H1 (cell line): ENCODE results near the gene MTFR2.

Source experiments
- BRCA1 ChIP-seq: IDR thresholded peaks from 2 replicates; pipeline ENCODE4 v1.6.1; 2012; ENCODE audit warnings: low read depth, low read length, improper control_type of control experiment
- EP300 ChIP-seq, 2 experiments: IDR thresholded peaks; 1 replicate in 1 of 2; 2 replicates in 1 of 2; pipeline ENCODE4 v1.6.1; 2011 to 2012; ENCODE audit warnings: low read depth in 2 of 2, low read length in 2 of 2, mild to moderate bottlenecking in 2 of 2, borderline replicate concordance in 1 of 2, inconsistent platforms in 1 of 2, moderate library complexity in 1 of 2
- HDAC2 ChIP-seq, 2 experiments: fragments of 300-600 bp in 1 of 2; sonication (generic) in 1 of 2; IDR thresholded peaks; 2 replicates each; pipeline ENCODE4 v1.6.1; 2011 to 2012; ENCODE audit warnings: low read depth in 2 of 2, low read length in 2 of 2, mild to moderate bottlenecking in 2 of 2, moderate library complexity in 2 of 2, borderline replicate concordance in 1 of 2, inconsistent platforms in 1 of 2
- HDAC6 ChIP-seq: IDR thresholded peaks from one replicate; pipeline ENCODE4 v1.7.1; 2012; ENCODE audit warnings: low read depth, mild to moderate bottlenecking, inconsistent platforms, low read length, moderate library complexity
- PHF8 ChIP-seq: fragments of 200-600 bp; sonication (generic); conservative IDR thresholded peaks from 2 replicates; pipeline ENCODE4 v1.7.1; 2012; ENCODE audit warnings: low read depth, mild to moderate bottlenecking, inconsistent platforms, low read length, moderate library complexity
- POLR2AphosphoS5 ChIP-seq: IDR thresholded peaks from 2 replicates; pipeline ENCODE4 v1.6.1; 2011; ENCODE audit warnings: low read depth, low read length
- SIN3A ChIP-seq, 2 experiments: IDR thresholded peaks in 1 of 2; conservative IDR thresholded peaks in 1 of 2; 2 replicates each; pipeline ENCODE4 v1.6.1; 2011 to 2012; ENCODE audit warnings: low read length in 2 of 2, improper control_type of control experiment in 1 of 2, low read depth in 1 of 2, mild to moderate bottlenecking in 1 of 2
- TF ChIP-seq, protein P1 (sequence below), 3 experiments: IDR thresholded peaks; 1 replicate in 2 of 3; 2 replicates in 1 of 3; pipeline versions ENCODE4 v1.5.1 to v1.6.1; 2011; ENCODE audit warnings: low read length in 3 of 3, mild to moderate bottlenecking in 3 of 3, inconsistent platforms in 2 of 3, low read depth in 1 of 3, moderate library complexity in 1 of 3; ENCODE audit not compliant: insufficient read depth in 1 of 3; ENCODE audit errors: control extremely low read depth in 1 of 3
- TF ChIP-seq, protein P2 (sequence below): IDR thresholded peaks from 2 replicates; pipeline ENCODE4 v1.6.1; 2011; ENCODE audit warnings: low read length, improper control_type of control experiment
- TF ChIP-seq, protein P3 (sequence below): IDR thresholded peaks from 2 replicates; pipeline ENCODE4 v1.6.1; 2012; ENCODE audit warnings: inconsistent platforms

DNA sequence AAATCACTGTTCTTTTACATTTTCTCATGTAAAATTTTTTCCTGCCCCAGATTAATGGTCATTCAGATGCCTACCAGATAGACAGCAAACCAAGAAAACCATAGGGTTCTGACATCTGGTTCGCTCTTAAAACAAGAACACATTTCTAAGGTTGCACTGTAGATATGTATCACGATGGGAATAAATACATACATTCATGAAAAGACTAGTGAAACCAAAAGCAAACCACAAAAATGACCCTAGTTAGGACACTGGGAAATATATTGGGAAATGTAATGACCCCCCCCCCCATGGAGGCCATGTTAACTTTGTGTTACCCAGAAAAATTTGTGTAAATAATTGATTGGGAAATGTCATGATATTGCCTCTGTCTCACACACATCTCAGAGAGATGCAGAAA lies 37.5 kb downstream of the MTFR2 start:
- TF ChIP-seq, protein P1, sequence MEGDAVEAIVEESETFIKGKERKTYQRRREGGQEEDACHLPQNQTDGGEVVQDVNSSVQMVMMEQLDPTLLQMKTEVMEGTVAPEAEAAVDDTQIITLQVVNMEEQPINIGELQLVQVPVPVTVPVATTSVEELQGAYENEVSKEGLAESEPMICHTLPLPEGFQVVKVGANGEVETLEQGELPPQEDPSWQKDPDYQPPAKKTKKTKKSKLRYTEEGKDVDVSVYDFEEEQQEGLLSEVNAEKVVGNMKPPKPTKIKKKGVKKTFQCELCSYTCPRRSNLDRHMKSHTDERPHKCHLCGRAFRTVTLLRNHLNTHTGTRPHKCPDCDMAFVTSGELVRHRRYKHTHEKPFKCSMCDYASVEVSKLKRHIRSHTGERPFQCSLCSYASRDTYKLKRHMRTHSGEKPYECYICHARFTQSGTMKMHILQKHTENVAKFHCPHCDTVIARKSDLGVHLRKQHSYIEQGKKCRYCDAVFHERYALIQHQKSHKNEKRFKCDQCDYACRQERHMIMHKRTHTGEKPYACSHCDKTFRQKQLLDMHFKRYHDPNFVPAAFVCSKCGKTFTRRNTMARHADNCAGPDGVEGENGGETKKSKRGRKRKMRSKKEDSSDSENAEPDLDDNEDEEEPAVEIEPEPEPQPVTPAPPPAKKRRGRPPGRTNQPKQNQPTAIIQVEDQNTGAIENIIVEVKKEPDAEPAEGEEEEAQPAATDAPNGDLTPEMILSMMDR (IDR thresholded peaks at IDR 0.05; ENCODE audit: control extremely low read depth in 1 of 3, insufficient read depth in 1 of 3, low read depth in 1 of 3, low read length in 3 of 3) = no peak
- TF ChIP-seq HDAC6 = no peak
- TF ChIP-seq PHF8 = no peak
- TF ChIP-seq SIN3A (conservative IDR thresholded peaks at IDR 0.05 in 1 of 2, IDR thresholded peaks at IDR 0.05 in 1 of 2; ENCODE audit: low read depth in 1 of 2, low read length in 2 of 2) = no peak
- TF ChIP-seq EP300 (IDR thresholded peaks at IDR 0.05; ENCODE audit: borderline replicate concordance in 1 of 2, low read depth in 2 of 2, low read length in 2 of 2) = no peak
- no peak for TF ChIP-seq POLR2AphosphoS5
- TF ChIP-seq, protein P2, sequence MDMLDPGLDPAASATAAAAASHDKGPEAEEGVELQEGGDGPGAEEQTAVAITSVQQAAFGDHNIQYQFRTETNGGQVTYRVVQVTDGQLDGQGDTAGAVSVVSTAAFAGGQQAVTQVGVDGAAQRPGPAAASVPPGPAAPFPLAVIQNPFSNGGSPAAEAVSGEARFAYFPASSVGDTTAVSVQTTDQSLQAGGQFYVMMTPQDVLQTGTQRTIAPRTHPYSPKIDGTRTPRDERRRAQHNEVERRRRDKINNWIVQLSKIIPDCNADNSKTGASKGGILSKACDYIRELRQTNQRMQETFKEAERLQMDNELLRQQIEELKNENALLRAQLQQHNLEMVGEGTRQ = no peak
- no peak for TF ChIP-seq HDAC2 (IDR thresholded peaks at IDR 0.05; ENCODE audit: borderline replicate concordance in 1 of 2, low read depth in 2 of 2, low read length in 2 of 2)
- TF ChIP-seq, protein P3, sequence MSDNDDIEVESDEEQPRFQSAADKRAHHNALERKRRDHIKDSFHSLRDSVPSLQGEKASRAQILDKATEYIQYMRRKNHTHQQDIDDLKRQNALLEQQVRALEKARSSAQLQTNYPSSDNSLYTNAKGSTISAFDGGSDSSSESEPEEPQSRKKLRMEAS = no peak
- no peak for TF ChIP-seq BRCA1
